ENCODE data around the gene HSP90AA1.

GRCh38 chr14:102057480-102058114, 29.2 kb downstream of the HSP90AA1 start:
- no peak for TF ChIP-seq CTCF (conservative IDR thresholded peaks at IDR 0.05 in 1 of 2, IDR thresholded peaks at IDR 0.05 in 1 of 2; ENCODE audit: low read depth in 1 of 2, low read length in 2 of 2)
- no peak for TF ChIP-seq EZH2 (IDR thresholded peaks at IDR 0.05; ENCODE audit: low read length, missing control alignments)
